GM21717 (cell line): ENCODE results near the gene KCNJ12.
"Not testable (repeated sequence)": the region's sequence is repeated elsewhere in the genome, so short reads cannot be mapped to it uniquely, and the experiment has no call there.

Source experiments
- ATAC-seq: cut with Tn5 transposase; IDR thresholded peaks from one replicate; pipeline ENCODE4 v1.9.1; 2021; ENCODE audit warnings: mild to moderate bottlenecking, moderate library complexity; ENCODE audit not compliant: unreplicated experiment

KCNJ12 gene

GRCh38 chr17:21382560-21383495 lies 6.7 kb downstream of the KCNJ12 start:
- no peak for ATAC-seq

GRCh38 chr17:21385281-21385845 lies 9.2 kb downstream of the KCNJ12 start:
- no peak for ATAC-seq

- no peak for ATAC-seq
Measured at GRCh38 chr17:21387616-21388015, 11.5 kb downstream of the KCNJ12 start.

- no peak for ATAC-seq
Measured at GRCh38 chr17:21388066-21388465, 11.9 kb downstream of the KCNJ12 start.

GRCh38 chr17:21388944-21389343 lies 12.8 kb downstream of the KCNJ12 start:
- no peak for ATAC-seq

GRCh38 chr17:21389394-21389793 lies 13.2 kb downstream of the KCNJ12 start:
- no peak for ATAC-seq

GRCh38 chr17:21390294-21390693 lies 14.1 kb downstream of the KCNJ12 start:
- no peak for ATAC-seq

- no peak for ATAC-seq
Measured at GRCh38 chr17:21392266-21392665, 16.1 kb downstream of the KCNJ12 start.

- no peak for ATAC-seq
Measured at GRCh38 chr17:21394265-21394664, 18.1 kb downstream of the KCNJ12 start.

GRCh38 chr17:21395764-21396163 lies 19.6 kb downstream of the KCNJ12 start:
- no peak for ATAC-seq

GRCh38 chr17:21396237-21396636 lies 20.1 kb downstream of the KCNJ12 start:
- no peak for ATAC-seq

- ATAC-seq: no peak
Measured at GRCh38 chr17:21397341-21398190, 21.4 kb downstream of the KCNJ12 start.

GRCh38 chr17:21399474-21400186 lies 23.5 kb downstream of the KCNJ12 start:
- ATAC-seq: no peak

- not testable (repeated sequence) for ATAC-seq
Measured at GRCh38 chr17:21400187-21400569, 24.0 kb downstream of the KCNJ12 start.

GRCh38 chr17:21400816-21401593 lies 24.8 kb downstream of the KCNJ12 start:
- ATAC-seq: no peak

- ATAC-seq: not testable (repeated sequence)
Measured at GRCh38 chr17:21402166-21402571, 26.0 kb downstream of the KCNJ12 start.

GRCh38 chr17:21402926-21403325 lies 26.8 kb downstream of the KCNJ12 start:
- not testable (repeated sequence) for ATAC-seq

GRCh38 chr17:21404106-21404505 lies 27.9 kb downstream of the KCNJ12 start:
- ATAC-seq: not testable (repeated sequence)

GRCh38 chr17:21404539-21404938 lies 28.4 kb downstream of the KCNJ12 start:
- not testable (repeated sequence) for ATAC-seq
